Measurements from ENCODE around the gene GPR68.
"Not testable (repeated sequence)": the region's sequence is repeated elsewhere in the genome, so short reads cannot be mapped to it uniquely, and the experiment has no call there.

The GPR68 gene

DNA sequence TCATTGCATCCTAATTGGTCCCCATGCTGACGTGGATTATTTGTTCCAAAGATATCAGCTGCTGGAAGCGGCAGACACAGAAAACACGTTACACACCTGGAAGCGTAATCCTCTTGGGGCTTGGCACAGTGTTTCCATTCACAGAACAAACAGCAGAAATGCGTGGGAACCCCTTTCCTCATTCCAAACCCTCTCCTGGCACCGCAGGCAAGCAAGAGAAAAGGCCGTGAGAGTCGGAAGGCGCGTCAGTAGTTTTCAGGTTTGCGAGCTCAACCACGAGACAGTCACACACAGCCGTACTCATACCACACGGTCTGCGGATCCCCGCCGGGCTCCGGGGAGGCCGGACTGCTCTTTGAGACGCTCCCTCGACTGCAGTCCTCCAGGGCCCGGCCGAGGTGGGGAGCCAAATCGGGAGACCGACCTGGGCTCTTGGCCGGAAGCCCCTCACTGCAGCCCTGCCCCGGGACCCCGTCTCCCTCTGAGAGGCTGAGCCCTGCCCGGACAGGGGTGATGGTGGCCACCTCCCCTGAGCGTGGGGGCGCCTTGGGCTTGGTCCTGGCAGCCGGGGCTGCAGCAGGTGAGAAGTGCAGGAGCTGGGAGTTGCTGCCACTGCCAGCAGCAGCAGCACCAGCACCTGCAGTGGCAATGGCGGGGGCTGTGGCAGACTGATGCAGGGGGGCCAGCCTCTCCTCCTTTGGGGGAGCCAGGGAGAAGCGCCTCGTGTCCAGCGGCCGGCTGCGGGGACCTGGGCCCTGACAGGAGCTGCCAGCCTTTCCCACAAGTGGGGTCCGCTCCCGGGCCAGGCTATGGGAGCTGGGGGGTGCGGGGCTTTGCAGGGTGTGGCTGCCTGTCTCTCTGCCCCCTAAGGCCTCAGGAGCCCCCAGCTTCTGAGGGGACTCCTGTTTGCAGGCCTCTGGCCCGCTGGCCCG is 28.1 kb upstream of the GPR68 start:
- no peak for DNase-seq (ENCODE audit: low read depth, low spot score)

DNA sequence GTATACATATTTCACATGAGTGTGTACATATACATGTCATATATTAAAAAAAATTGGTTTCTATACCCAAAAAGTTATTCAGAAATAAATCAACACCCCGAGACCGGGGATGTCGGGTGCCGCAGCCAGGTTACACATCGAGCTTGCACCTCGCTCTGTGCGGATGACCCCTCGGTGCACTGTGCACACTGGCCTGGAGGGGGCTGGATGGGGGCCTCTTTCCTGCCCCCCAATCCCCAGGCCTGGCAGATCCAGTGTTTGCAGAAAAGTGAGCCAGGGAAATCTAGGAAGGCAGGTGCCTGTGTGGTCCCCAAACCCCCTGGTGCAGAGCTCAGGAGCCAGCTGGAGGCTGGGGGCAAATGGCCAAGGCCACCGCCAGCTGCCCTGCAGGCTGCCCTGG is 27.1 kb upstream of the GPR68 start:
- DNase-seq (ENCODE audit: low read depth, low spot score): no peak

DNA sequence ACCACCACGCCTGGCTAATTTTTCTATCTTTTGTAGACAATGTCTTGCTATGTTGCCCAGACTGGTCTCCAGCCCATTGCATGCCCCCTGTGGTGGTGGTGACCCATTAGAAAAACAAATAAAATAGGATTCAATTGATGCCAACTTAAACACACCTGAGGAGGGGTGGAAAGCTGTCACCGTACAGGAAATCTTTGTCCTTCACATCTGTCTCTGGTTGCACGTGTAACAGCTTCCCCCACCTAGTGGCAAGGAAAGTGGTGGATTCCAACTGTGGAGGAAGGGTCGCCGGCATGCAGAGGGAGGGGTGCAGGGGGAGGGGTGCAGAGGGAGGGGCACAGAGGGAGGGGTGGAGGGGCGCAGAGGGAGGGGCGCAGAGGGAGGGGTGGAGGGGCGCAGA is 26.1 kb upstream of the GPR68 start:
- DNase-seq (ENCODE audit: low read depth, low spot score): no peak

DNA sequence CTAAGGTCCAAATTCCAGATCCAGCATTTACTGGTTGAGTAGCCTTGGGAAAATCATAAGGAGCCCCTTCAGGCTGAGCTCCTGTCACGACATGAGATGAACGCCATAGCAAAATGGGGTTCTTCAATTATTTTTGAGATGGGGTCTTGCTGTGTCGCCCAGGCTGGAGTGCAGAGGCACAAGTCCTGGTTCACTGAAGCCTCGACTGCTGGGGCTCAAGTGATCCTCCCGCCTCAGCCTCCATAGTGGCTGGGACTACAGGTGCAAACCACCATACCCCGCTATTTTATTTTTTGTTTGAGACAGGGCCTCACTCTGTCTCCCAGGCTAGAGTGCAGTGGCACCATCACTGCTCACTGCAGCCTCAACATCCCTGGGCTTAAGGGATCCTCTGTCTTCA is 25.7 kb upstream of the GPR68 start:
- DNase-seq (ENCODE audit: low read depth, low spot score): no peak

DNA sequence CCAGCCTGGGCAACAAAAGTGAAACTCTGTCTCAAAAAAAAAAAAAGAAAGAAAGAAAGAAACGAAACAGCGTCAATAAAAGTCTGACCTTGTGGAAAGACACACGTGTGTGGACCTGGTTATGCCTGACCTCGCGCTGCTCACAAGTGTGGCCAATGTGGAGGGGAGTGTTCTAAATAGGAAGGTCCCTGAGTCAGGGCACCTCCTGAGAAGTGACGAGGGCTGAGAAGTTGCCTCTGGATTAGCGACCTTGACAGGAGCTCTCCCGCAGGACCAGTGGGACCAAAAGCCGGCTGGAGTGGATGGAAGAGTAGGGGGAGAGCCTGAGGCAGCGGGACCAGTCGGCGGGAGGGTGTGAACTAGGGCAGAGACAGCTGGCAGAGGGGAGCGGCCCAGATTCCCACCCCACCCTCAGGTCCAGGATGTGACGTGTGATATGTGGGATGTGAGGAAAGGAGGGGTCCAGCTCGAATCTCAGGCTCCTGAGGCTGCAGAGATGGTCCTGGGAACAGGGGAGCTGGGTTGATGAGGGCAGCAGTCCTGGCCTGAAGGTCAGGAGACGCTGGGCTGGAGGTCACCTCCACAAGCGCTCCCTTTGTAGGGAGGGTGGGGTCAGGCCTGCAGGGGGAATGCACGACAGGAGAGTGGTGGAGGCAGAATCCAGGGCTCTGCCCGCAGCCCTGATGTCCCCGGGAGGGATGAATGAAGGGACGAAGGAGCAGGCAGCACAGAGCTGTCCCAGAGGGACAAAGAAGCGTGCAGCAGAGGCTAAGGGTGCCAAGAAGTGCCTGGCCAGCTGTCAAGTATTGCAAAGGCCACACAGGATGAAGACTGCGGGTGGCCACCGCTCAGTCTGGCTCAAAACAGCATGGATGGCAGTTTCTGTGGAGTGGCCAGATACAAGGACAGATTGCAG is 24.8 kb upstream of the GPR68 start:
- no peak for DNase-seq (ENCODE audit: low read depth, low spot score)

DNA sequence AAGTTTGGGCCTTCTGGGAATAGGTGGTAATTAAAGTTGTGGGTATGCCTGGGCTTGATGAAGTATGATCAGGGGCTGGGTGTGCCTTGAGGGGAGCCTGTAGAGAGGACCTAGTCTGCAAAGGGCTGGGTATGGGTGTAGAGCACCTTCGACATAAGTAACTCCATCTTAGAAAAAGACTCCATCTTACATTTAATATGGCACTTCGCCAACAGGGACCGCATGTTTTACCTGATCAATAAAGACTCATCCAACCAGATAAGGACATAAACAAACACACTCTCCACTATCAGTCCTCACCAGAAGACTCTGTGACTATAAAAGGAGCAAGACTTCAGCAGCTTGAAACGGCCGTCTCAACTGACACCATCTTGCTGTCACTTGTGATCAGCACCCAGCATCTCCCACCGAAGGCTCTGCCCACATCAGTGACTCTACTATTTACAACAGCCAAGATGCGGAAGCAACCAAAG is 23.5 kb upstream of the GPR68 start:
- DNase-seq (ENCODE audit: low read depth, low spot score): no peak

DNA sequence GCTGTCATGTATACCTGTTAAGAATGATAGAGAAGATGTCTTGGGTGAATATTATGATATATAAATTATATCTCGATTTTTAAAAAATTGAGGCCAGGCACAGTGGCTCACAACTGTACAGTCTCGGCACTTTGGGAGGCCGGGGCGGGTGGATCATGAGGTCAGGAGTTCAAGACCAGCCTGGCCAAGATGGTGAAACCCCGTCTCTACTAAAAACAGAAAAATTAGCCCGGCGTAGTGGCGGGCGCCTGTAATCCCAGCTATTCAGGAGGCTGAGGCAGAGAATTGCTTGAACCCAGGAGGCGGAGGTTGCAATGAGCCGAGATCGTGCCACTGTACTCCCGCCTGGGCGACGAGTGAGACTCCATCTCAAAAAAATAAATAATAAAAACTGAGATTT is 21.8 kb upstream of the GPR68 start:
- DNase-seq (ENCODE audit: low read depth, low spot score): not testable (repeated sequence)

DNA sequence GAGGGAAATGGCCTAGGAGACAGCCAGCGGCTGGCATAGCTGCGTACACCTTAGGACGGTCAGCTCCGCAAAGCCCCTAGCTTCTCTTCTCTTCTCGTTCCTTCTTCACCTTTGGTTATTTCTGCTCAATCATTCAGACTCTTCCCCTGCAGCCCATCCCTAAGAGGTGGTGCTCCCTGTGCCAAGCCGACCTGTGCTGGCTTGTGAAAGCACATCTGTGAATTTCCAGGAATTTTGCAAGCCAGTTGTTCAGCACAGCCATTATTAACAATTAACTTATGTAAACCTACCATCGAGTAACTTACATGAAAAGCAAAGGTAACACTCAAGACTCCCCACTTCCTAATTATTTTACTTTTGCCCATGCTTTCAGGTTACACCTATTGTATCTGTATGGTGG is 20.9 kb upstream of the GPR68 start:
- DNase-seq (ENCODE audit: low read depth, low spot score): no peak

DNA sequence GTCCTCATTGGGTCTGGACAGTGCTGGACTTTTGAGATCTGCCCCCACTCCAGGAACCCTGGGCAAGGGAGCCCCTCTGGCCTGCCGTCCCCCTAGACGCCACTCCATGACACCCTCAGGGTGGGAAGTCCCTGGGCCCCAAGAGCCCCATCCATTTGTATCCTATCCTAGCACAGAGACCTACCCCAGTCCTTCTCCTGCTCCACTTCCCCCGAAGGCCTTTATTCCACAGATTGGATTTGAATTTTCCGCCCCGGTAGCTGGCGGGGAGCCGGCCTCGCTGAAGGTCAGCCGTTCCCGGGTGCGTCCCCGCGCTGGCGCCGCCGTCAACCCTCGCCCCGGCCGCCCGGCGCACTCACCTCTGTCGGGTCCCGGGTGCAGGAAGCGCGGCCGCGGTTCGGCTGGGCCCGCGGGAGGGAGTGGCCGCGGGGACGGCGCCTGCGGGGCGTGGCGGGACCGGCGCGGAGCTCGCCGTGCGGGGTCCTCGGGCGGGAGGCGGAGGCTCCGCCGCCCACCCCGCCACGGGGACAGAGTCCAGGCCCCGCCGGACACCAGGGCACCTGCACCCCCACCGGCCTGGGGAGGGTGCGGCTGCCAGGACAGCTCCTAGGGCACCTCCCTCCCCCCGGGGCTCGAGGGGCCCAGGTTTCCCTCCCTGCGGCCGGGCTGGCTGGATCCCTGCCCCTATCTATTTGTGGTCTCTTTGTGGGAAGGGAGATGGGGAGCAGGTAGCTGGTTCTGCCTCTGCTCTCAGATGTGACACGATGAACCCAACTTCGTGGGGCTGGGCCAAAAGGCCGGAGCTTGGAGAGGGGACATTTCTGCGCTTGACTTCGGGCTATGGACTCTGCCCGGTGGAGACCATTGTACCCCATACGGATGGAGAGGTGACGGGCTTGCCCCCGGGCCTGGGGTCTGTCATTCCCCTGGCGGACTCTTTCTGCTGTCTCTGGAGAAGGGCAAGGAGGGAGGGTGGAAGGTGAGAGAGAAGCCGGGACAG is 19.9 kb upstream of the GPR68 start:
- no peak for DNase-seq (ENCODE audit: low read depth, low spot score)

DNA sequence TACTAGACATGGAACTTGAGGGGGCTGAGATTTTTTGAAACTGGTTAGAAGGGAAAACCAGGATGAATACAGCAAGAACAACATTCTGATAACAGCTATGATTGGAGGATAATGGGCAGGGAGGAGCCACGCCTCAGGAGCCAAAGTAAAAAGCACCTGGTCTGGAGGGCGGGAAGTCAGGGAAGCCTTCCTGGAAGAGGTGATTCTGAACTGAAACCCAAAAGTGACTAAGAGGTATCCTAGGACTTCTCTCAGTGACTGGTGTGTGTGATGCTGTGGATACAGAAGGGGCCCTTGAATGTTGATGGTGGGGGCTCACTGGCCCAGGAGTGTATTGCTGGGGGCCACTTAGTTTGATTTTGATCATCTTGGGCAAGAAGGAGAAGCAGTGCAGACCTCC is 18.8 kb upstream of the GPR68 start:
- DNase-seq (ENCODE audit: low read depth, low spot score): no peak

DNA sequence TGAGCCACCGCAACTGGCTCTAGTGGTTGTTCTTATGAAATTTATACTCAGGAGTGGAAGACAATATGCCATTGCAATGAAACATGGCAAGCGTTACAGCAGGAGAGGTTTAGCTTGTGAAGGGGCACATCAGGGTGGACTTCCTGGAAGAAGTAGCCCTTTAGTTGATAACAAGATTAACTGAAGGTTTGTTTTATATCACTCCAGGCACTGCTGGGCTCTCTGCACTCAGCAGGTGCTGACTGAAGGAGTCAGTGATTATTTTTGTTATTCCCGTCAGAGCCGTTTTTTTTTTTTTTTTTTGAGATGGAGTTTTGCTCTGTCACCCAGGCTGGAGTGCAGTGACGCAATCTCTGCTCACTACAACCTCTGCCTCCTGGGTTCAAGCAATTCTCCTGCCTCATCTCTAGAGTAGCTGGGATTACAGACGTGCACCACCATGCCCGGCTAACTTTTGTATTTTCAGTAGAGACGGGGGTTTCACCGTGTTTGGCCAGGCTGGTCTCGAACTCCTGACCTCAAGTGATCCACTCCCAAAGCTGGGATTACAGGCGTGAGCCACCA is 17.6 kb upstream of the GPR68 start:
- DNase-seq (ENCODE audit: low read depth, low spot score): no peak

DNA sequence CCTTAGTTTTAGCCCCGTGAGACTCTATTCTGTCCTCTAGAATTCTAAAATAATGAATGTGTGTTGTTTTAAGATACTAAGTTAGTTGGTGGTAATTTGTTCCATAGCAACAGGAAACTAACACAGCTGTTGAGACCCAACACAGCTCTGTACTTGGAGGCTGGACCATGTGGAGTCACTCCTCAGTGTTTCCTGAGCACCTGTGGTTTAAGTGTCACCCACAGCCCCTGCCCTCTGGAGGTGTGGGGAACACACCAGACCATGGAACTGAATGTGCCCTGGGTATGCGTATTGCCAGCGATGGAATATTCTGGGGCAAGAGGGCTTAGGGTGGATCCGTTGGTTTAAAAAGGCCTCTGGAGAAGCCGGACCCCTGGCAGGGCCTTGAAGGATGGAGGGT is 16.6 kb upstream of the GPR68 start:
- DNase-seq (ENCODE audit: low read depth, low spot score): no peak

DNA sequence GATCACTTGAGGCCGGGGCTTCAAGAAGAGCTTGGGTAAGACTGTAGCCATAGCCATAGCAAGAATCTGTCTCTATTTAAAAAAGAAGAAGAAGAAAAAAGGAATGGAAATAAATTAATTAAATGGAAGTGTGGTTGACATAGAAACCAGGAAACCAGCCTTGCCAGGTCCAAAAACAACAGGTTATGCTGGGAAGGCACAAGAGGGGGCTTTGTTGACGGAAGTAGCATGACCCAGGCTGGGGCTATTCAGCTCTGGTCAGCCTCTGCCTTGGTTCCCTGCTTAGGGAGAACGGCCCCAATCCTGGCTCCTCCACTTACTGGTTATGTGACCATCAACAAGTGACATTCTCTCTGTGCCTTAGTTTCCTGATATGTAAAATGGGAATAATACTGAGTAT is 14.4 kb upstream of the GPR68 start:
- no peak for DNase-seq (ENCODE audit: low read depth, low spot score)

DNA sequence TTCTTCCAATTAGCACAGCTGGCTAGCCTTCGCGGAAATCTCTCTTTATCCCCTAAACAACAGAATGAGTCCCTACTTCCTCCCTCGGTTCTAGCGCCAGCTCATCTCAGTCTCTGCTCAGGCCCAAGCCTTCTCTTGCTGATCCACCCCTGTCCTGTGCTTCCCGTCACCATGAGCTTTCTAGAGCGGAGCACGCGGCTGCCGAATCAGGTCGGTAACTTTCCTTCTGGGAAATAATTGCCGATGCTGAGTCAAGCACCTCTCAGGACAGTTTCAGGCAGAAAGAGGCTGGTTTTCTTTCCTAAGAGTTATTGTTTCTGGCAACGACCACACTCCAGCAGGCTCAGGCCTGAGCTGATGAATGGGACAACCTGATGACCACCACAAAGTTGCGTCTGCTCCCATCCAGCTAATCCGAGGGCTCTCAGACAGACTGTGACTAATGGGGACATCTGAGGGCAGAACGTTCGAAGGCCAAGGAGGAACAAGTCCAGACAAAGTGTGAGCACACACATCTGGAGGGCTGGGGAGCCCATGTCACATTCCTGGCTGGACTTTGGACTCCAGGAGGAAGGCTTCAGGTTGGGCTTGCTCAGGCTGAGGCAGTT is 13.6 kb upstream of the GPR68 start:
- no peak for DNase-seq (ENCODE audit: low read depth, low spot score)

DNA sequence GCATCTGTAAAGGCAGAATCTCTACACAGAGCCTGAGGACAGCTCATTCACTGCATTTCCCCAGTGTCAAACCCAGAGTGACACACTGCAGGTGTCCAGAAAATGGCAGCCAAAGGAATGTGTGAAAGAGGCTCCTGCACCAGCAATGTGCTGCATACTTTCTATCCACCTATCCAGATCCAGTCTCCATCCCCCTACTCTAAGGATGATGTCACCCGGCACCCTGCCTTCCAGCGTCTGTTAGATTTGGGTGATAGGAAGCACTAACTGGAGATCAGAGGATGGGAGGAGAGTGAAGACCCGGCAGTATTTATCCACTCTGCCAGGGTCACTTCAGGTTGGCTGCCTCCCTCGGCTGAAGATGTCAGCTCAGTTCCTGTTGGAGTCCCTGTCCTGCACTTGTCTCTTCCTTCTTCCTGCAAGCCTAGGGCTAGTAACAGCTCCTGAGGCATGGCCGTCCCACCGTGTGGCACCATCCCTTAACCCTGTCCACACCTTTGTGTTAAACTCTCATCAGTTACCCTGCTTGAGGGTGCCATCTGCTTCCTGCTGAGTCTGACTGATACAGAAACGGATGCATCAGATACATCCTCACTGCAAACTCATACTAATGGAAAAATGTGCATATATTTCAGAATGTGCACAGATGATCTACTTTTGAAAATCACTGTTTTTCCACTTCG is 13.0 kb upstream of the GPR68 start:
- peak; percentile 86 for DNase-seq (ENCODE audit: low read depth, low spot score)

DNA sequence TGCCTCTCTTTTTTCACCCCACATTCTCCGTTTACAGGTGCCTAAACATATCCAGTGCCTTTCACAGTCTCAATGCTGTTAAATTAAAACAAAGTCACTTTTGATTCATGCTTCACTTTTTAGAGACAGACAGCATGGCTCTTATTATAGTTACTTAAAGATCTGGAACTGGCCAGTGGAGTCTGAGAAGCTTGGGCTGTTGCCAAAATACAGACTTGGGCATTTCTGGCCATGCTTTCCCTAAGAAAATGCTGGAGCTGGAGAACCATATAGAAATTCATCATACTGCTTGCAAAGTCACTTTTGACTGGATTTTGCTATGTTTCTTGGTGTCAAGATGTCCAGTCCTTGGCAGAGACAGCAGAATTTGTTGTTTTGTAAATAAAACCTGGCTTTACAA is 12.2 kb upstream of the GPR68 start:
- DNase-seq (ENCODE audit: low read depth, low spot score): no peak

DNA sequence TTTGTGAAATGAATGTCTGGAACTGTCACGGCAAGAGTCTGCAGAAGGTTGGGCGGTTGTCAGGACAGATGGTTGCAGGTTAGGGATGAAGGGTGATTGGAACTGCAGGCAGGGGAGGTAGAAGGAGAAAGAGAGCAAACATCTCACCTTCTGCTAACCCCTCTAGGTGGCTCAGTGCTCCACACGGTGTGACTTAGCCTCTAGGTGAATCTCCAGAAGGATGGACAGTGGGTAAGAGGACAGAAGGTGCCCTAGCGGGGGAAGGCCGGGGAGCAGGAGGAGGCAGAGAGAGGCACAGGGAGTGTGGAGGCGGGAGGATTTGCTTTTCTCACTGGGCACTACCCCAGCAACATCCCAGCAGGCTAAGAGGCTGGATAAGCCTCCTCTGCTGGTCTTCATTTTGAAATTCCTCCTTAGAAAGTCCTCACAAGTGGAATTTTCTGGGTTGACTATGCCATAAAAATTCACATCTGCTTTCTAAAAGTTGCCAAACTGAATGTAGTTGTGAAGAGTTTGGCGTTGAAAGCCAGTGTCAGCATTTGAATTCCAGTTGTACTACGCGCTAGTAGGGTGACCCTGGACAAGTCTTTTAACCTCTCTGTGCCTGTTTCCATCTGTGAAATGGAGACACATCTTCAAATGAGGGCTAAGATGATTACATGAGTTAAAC is 10.7 kb upstream of the GPR68 start:
- no peak for DNase-seq (ENCODE audit: low read depth, low spot score)

DNA sequence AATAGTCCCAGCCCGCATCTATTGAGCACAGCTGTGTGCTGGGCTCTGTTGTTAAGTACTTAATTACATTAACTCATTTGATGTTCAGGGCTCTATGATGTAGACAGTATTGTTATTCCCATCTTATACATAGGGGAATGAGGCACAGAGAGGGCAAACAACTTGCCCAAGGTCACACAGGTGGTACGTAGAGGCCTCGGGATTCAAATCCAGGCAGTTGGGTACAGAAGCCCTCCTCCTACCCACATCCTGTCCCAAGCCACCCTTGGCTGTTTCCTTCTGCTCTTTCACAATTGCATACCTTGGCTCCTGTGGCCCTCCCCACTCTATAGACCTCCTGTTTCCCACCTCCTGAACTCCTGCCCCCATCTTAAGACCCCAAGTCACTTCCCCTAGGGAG is 10.0 kb upstream of the GPR68 start:
- DNase-seq (ENCODE audit: low read depth, low spot score): no peak

DNA sequence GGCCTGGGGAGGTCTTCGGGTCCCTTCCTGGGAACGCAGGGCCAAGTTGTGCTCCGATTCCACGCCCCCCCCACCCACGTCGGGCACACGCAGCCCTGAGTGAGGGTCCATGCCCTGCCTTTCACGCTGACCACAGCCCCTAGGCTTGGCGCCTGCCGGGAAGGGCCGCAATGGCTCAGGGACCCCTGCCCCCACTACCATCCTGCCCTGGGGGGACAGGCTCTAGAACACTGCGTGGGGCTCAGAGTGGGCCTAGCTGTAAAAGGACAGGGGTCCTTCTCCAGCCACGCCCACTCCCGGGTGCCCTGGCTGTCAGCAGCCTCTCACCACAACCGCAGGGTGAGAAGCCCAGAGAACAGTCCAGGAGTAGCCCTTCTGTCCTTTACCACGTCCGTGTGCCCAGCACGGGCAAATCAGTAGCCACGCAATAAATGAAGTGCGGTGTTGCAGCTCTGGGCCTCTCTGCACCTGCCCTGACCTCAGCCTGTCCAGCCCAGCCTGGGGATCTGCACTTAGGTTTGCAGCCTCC is 9.4 kb upstream of the GPR68 start:
- no peak for DNase-seq (ENCODE audit: low read depth, low spot score)

All from ELF-1 (cell line).